CD4-positive, alpha-beta T cell (primary cell): ENCODE results near the gene HOMER1. TPM values are rescaled to one million over a fixed set of nuclear protein-coding genes. Genes with fewer than 3 reads are reported as not detected.

Experiments used
- ATAC-seq: fragments of 200-7000 bp; cut with Tn5 transposase; one replicate; pipeline ENCODE4 v1.10.0; 2022; ENCODE audit warnings: mild to moderate bottlenecking; ENCODE audit not compliant: poor library complexity
- CTCF ChIA-PET: fragments of 350-600 bp; sonication (Branson Sonifier 250); formaldehyde crosslinking; loops from one replicate; lab custom pipeline; 2021; ENCODE audit warnings: antibody characterized with exemption, inconsistent platforms; lab: Charles Lee
- POLR2A ChIA-PET: fragments of 350-600 bp; sonication (Branson Sonifier 250); formaldehyde crosslinking; loops from one replicate; lab custom pipeline; 2021; ENCODE audit warnings: antibody characterized with exemption, inconsistent platforms; lab: Charles Lee
- DNase-seq, 14 experiments: peaks; one replicate each; pipeline ENCODE4 v3.0.0-alpha.2; 2013 to 2020; ENCODE audit warnings: mixed read lengths in 2 of 14
- H3K27ac ChIP-seq, 2 donors: one replicate each; pipeline versions ENCODE4 v1.5.1 to v1.7.0; 2013; ENCODE audit warnings: low read length in 2 of 2, low read depth in 1 of 2, mild to moderate bottlenecking in 1 of 2
- H3K27me3 ChIP-seq, 2 experiments: 1 replicate in 1 of 2; 2 replicates in 1 of 2; pipeline versions ENCODE4 v1.6.1 to v1.7.0; 2013; ENCODE audit warnings: low read length in 2 of 2, control low read depth in 1 of 2, mild to moderate bottlenecking in 1 of 2, moderate library complexity in 1 of 2; ENCODE audit not compliant: insufficient read depth in 2 of 2, control insufficient read depth in 1 of 2
- H3K36me3 ChIP-seq: one replicate; pipeline ENCODE4 v1.6.1; 2013; ENCODE audit warnings: low read length, control low read depth; ENCODE audit not compliant: insufficient read depth
- H3K4me1 ChIP-seq: one replicate; pipeline ENCODE4 v1.6.1; 2013; ENCODE audit warnings: low read length, control low read depth; ENCODE audit not compliant: insufficient read depth
- H3K4me3 ChIP-seq: one replicate; pipeline ENCODE4 v1.5.1; 2013; ENCODE audit warnings: mild to moderate bottlenecking, low read length, moderate library complexity
- H3K9me3 ChIP-seq, 2 experiments: 1 replicate in 1 of 2; 2 replicates in 1 of 2; pipeline versions ENCODE4 v1.6.1 to v1.7.0; 2013; ENCODE audit warnings: low read length in 2 of 2, mild to moderate bottlenecking in 2 of 2, control low read depth in 1 of 2, moderate library complexity in 1 of 2; ENCODE audit not compliant: control insufficient read depth in 1 of 2, insufficient read depth in 1 of 2
- H3K27ac Mint-ChIP-seq: one replicate; pipeline ENCODE4 v1.8.0; 2020; ENCODE audit warnings: mixed read lengths
- H3K27me3 Mint-ChIP-seq: one replicate; pipeline ENCODE4 v1.8.0; 2021; ENCODE audit warnings: mixed read lengths
- H3K36me3 Mint-ChIP-seq: one replicate; pipeline ENCODE4 v1.8.0; 2021; ENCODE audit warnings: low read depth, mixed read lengths
- H3K4me1 Mint-ChIP-seq: one replicate; pipeline ENCODE4 v1.8.0; 2021; ENCODE audit warnings: low read depth, mixed read lengths
- H3K4me3 Mint-ChIP-seq: one replicate; pipeline ENCODE4 v1.8.0; 2020; ENCODE audit warnings: mild to moderate bottlenecking, mixed read lengths
- H3K9me3 Mint-ChIP-seq: one replicate; pipeline ENCODE4 v1.8.0; 2020; ENCODE audit warnings: mixed read lengths
- CTCF ChIP-seq: fragments of 200-600 bp; IDR thresholded peaks from one replicate; pipeline ENCODE4 v1.8.0; 2022; ENCODE audit warnings: antibody characterized with exemption, mild to moderate bottlenecking
- intact Hi-C, 2 experiments: fragments of 100-400 bp; cut with DNase I in 1 of 2; cut with micrococcal nuclease in 1 of 2; formaldehyde crosslinking; loops; one replicate each; pipeline versions ENCODE4 v1.15.1 to v1.9.0; 2023 to 2025; cut with DNase I, micrococcal nuclease
- total RNA-seq, 174 experiments: library from RNA in 2 of 174; stranded (reverse) in 2 of 174; gene quantifications; one replicate each; pipeline ENCODE4 v1.2.3 and lab custom pipeline; 2021 to 2026

The HOMER1 gene
- total RNA-seq, 2 experiments from 2014 or later, result 2.1 TPM

- no peaks in the 10 kb centered on the region for H3K9me3 ChIP-seq
- TF ChIP-seq CTCF, result no peak
- H3K27ac ChIP-seq, result no peak overlapping the region
- DNase-seq (no peak), ATAC-seq (no peak)
- Mint-ChIP-seq H3K4me3 (no peak overlapping the region), H3K27ac (no peak overlapping the region), H3K9me3 (no peaks in the 10 kb centered on the region), H3K27me3 (no peaks in the 10 kb centered on the region), H3K4me1 (no peaks in the 10 kb centered on the region), H3K36me3 (no peaks in the 10 kb centered on the region)
- CTCF ChIA-PET, result no interaction called here
- H3K4me1 ChIP-seq, result no peaks in the 10 kb centered on the region
- intact Hi-C loops, result no loop called here
- no peak overlapping the region for H3K4me3 ChIP-seq
- H3K27me3 ChIP-seq, result no peaks in the 10 kb centered on the region
- no peaks in the 10 kb centered on the region for H3K36me3 ChIP-seq
- POLR2A ChIA-PET, result no interaction called here
These were observed 77.1 kb downstream of the HOMER1 start for GRCh38 chr5:79436821-79437220.

GRCh38 chr5:79436224-79436623, 77.7 kb downstream of the HOMER1 start:
- ChIA-PET CTCF (no interaction called here), POLR2A (no interaction called here)
- no peak overlapping the region for H3K4me3 ChIP-seq
- H3K27me3 ChIP-seq, result no peaks in the 10 kb centered on the region
- H3K36me3 ChIP-seq, result no peaks in the 10 kb centered on the region
- DNase-seq (no peak), ATAC-seq (no peak)
- H3K9me3 ChIP-seq, result no peaks in the 10 kb centered on the region
- Mint-ChIP-seq H3K36me3 (no peaks in the 10 kb centered on the region), H3K27me3 (no peaks in the 10 kb centered on the region), H3K27ac (no peak overlapping the region), H3K4me1 (no peaks in the 10 kb centered on the region), H3K9me3 (no peaks in the 10 kb centered on the region), H3K4me3 (no peak overlapping the region)
- TF ChIP-seq CTCF, result no peak
- intact Hi-C loops, result no loop called here
- H3K4me1 ChIP-seq, result no peaks in the 10 kb centered on the region
- no peak overlapping the region for H3K27ac ChIP-seq

- Histone ChIP-seq H3K4me3 (no peak overlapping the region), H3K9me3 (no peaks in the 10 kb centered on the region), H3K27me3 (no peaks in the 10 kb centered on the region), H3K36me3 (no peaks in the 10 kb centered on the region), H3K27ac (no peak overlapping the region), H3K4me1 (no peaks in the 10 kb centered on the region)
- no peak for TF ChIP-seq CTCF
- H3K27me3 Mint-ChIP-seq, result no peaks in the 10 kb centered on the region
- intact Hi-C loops, result no loop called here
- POLR2A ChIA-PET, result no interaction called here
- H3K9me3 Mint-ChIP-seq, result no peaks in the 10 kb centered on the region
- DNase-seq (no peak), ATAC-seq (no peak)
- CTCF ChIA-PET, result no interaction called here
- H3K4me1 Mint-ChIP-seq, result no peaks in the 10 kb centered on the region
- no peak overlapping the region for H3K27ac Mint-ChIP-seq
- no peak overlapping the region for H3K4me3 Mint-ChIP-seq
- no peaks in the 10 kb centered on the region for H3K36me3 Mint-ChIP-seq
These were observed 83.7 kb downstream of the HOMER1 start for GRCh38 chr5:79430196-79430595.
